IPS-20b (cell line): ENCODE data around the gene NEDD9.

Experiments used
- H3K27ac ChIP-seq: one replicate; pipeline ENCODE4 v1.5.1; 2013; ENCODE audit warnings: low read length
- H3K27me3 ChIP-seq: 2 replicates; pipeline ENCODE4 v1.6.1; 2013; ENCODE audit warnings: mild to moderate bottlenecking, low read length, inconsistent platforms; ENCODE audit not compliant: insufficient read depth
- H3K36me3 ChIP-seq: 2 replicates; pipeline ENCODE4 v1.6.1; 2013; ENCODE audit warnings: low read depth, mild to moderate bottlenecking, inconsistent platforms, low read length, moderate library complexity; ENCODE audit not compliant: insufficient read depth
- H3K4me1 ChIP-seq: 2 replicates; pipeline ENCODE4 v1.6.1; 2013; ENCODE audit warnings: mild to moderate bottlenecking, control low read depth, inconsistent platforms, low read length, moderate library complexity; ENCODE audit not compliant: insufficient read depth
- H3K4me3 ChIP-seq: 2 replicates; pipeline ENCODE4 v1.5.1; 2013; ENCODE audit warnings: mild to moderate bottlenecking, low read length, inconsistent platforms
- H3K9ac ChIP-seq: 2 replicates; pipeline ENCODE4 v1.6.1; 2013; ENCODE audit warnings: low read depth, mild to moderate bottlenecking, inconsistent platforms, low read length, moderate library complexity
- H3K9me3 ChIP-seq: 2 replicates; pipeline ENCODE4 v1.6.1; 2013; ENCODE audit warnings: mild to moderate bottlenecking, low read depth, low read length, inconsistent platforms; ENCODE audit not compliant: insufficient read depth

Gene NEDD9

DNA sequence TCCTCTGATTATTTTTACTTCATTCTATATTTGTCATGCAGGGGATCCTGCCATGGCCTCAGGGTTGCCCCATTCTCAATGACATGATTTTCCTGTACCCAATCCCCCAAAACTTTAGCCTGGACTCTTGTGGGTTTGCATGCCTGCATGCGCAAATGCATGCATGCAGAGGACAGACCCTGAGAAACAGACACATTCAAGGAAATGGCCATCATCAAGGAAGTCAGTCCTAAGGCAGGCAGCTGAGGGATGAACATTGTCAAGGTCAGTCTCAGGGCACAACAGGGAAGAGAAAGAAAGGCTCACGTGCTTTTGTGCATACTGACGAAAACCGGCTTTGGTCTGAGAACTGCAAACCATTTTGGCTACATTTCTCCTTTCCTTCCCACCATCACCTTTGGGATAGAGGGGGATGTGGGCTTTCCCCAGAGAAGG, 13.1 kb downstream of the NEDD9 start:
- Histone ChIP-seq H3K9ac (no peak overlapping the region), H3K4me1 (no peaks in the 10 kb centered on the region; the same call in 1 of the 2 replicates), H3K9me3 (no peaks in the 10 kb centered on the region), H3K4me3 (no peak overlapping the region), H3K27me3 (no peaks in the 10 kb centered on the region), H3K27ac (no peak overlapping the region), H3K36me3 (no peaks in the 10 kb centered on the region)

DNA sequence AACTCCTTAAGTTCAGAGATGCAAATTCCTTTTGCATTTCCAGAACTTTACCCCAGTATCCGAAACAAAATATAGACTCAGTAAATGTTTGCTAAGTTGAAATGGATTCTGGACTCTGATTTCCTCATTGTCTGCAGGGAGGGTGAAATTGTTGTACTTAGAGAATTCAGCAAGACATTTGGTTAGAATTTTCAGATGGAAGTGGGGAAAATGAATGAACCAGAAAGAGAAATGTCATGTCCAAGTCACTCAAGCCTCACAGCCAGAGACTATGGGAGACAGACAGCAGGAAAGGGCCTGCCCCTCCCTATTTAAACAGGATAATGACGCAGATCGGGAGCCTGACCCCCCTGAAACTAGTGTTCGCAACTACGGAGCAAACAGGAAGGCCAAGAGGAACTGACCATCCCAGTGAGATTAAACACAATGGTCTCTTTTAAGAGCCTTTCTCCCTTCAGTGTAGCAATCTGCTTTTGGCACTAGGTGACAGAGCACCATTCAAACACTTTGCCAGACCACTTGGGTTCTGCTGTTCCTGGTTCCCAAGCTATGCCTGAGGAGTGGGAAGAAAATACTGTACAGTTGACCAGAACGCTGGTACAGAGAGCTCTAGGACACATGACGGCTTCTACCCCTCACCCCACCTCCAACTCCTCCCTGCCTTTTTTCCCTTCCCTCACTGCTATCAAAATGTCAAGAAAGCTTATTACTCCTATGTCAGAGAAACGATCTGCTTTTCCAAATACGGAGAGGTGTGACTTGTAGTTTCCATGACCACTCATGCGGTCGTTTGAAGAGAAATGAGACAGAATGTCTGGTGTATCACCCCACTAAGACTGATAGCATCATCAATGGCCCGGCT, 13.7 kb downstream of the NEDD9 start:
- Histone ChIP-seq H3K4me3 (no peak overlapping the region), H3K27me3 (no peaks in the 10 kb centered on the region), H3K9me3 (no peaks in the 10 kb centered on the region), H3K27ac (no peak overlapping the region), H3K36me3 (no peaks in the 10 kb centered on the region), H3K4me1 (no peaks in the 10 kb centered on the region; the same call in 1 of the 2 replicates), H3K9ac (no peak overlapping the region)

DNA sequence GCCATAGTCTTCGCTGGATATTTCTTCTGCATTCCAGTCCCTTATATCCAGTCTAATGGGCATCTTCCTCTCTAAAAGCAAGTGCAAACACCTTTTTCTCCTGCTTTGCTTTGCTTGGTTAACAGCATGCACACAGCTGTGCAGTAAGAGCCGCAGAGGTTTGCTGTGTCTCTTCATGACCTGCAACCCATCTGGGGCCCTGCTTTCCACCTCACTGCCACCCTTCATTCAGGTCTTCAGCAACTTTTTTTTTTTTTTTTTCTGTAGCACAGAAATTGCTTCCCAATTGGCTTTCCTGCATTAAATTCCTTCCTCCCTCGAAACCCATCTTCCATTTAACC, 14.4 kb downstream of the NEDD9 start:
- Histone ChIP-seq H3K27me3 (no peaks in the 10 kb centered on the region), H3K27ac (no peak overlapping the region), H3K9ac (no peak overlapping the region), H3K36me3 (no peaks in the 10 kb centered on the region; the same call in 1 of the 2 replicates), H3K9me3 (no peaks in the 10 kb centered on the region), H3K4me3 (no peak overlapping the region), H3K4me1 (no peaks in the 10 kb centered on the region; the same call in 1 of the 2 replicates)

DNA sequence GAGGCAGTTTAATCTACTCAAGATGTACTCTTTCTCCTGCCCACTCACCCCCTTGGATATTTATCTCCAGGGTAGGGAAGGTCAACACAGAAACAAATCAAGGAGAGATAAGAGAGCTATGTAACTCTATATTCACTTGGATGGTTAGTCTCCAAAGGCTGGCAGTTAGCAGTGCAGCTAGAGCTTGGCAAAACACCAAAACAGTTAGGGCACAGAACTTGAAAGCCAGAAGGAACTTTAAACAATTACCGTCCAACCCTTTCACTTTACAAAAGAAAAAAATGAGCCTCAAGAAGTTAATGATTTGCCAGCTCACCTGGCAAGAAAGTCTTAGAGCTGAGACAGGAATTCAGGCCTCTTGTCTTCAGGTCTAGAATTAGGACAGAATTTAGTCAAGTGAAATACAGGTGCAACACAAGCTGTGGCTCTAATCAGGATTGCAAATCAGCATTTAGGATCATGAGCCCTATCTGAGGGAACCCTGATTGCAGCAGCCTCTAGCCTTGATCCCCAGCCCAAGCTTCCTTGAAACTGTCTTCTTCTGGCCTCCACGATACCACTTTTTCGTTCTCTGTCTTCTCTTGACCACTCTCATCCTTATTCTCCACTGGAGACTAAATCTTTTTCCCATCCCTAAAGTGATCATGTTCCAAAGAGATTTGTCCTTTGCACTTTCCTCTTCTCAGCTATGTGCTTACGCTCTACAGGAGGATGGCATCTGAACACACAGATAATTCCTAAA, 14.9 kb downstream of the NEDD9 start:
- Histone ChIP-seq H3K9me3 (no peaks in the 10 kb centered on the region), H3K27me3 (no peaks in the 10 kb centered on the region), H3K36me3 (no peaks in the 10 kb centered on the region; the same call in 1 of the 2 replicates), H3K4me3 (no peak overlapping the region), H3K27ac (no peak overlapping the region), H3K4me1 (no peaks in the 10 kb centered on the region; the same call in 1 of the 2 replicates), H3K9ac (no peak overlapping the region)

DNA sequence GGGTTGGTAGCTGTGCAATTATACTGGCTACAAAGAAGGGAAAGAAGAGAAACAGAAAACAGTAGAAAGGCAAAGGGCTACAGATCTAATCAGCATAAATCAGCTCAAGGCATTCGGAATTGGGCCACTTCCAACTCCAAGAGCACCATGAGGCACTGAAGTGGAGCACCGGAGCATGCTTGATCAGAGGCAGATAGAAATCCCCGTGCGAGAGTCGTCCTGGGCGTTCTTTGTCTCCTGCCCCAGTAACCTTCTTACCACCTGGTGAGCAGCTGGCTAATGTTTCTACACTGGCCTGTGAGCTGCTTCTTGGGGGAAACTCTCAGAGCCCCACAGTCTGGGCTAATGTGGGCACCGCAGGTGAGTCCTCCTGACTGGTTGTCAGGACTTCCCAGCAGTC, 16.7 kb downstream of the NEDD9 start:
- H3K27ac ChIP-seq, result no peak overlapping the region
- H3K4me3 ChIP-seq, result no peak overlapping the region
- no peaks in the 10 kb centered on the region; the same call in 1 of the 2 replicates for H3K36me3 ChIP-seq
- no peaks in the 10 kb centered on the region for H3K9me3 ChIP-seq
- peaks cover 4% of the 10 kb centered on the region; the same call in 1 of the 2 replicates for H3K4me1 ChIP-seq
- H3K27me3 ChIP-seq, result no peaks in the 10 kb centered on the region
- H3K9ac ChIP-seq, result no peak overlapping the region

DNA sequence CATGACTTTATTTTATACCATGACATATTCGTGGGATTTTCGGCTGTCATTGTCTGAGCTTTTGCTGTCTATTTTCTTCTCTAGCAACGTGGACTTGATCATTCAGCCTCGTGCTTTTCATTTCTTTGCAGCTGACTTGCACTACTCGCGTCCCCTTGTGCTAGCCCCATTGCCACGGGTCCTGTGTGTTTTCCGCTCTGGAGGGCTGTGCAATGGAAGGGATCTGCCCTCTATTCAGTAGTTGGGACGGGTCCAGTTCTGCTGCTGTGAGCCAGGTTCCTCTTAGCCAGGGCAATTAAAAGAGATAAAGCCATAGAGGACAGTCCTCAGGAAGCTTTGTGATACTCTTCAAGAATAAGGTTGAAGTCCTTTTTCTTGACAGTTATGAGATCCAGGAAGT, 17.6 kb downstream of the NEDD9 start:
- no peaks in the 10 kb centered on the region; the same call in 1 of the 2 replicates for H3K36me3 ChIP-seq

DNA sequence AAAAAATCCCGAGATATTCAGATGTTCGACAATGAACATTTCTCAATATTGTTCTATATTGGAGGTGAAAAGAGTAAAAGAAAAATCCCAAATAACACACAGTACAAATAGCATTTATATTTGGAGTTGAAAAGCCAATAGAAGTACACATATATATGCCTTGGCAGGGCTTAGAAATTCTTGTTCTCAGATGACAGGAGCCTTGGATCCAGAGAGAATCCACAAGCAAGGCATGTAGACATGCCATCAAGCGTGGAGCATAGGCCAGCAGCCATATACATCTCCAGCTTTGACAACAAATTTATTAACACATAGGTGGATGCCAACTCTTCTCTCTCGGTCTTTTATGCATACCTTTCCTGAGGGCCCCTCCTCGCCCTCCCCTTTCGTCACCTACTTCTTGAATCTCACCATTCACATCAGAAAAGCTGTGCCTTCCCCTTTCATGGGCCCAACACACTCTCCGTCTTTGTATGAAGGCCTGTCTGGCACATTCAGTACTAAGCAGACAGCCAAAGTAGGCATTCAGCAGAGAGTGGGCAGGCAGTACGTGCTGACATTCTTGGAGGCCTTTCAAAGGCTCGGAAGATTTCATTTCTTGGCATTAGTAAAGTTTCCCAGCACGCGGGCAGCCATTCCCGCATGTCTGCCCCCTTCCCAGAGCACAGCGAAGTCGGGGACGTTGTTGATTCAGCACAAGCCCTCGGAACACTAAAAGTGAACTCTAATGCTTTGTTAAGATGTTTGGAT, 18.2 kb downstream of the NEDD9 start:
- H3K4me1 ChIP-seq, result peaks cover 13% of the 10 kb centered on the region

More for the DNA sequence above, 17.6 kb downstream of the NEDD9 start:
- no peak overlapping the region for H3K27ac ChIP-seq
- H3K4me1 ChIP-seq, result peaks cover 8% of the 10 kb centered on the region; the same call in 1 of the 2 replicates
- H3K9me3 ChIP-seq, result no peaks in the 10 kb centered on the region
- no peak overlapping the region for H3K4me3 ChIP-seq
- H3K9ac ChIP-seq, result no peak overlapping the region
- no peaks in the 10 kb centered on the region for H3K27me3 ChIP-seq

DNA sequence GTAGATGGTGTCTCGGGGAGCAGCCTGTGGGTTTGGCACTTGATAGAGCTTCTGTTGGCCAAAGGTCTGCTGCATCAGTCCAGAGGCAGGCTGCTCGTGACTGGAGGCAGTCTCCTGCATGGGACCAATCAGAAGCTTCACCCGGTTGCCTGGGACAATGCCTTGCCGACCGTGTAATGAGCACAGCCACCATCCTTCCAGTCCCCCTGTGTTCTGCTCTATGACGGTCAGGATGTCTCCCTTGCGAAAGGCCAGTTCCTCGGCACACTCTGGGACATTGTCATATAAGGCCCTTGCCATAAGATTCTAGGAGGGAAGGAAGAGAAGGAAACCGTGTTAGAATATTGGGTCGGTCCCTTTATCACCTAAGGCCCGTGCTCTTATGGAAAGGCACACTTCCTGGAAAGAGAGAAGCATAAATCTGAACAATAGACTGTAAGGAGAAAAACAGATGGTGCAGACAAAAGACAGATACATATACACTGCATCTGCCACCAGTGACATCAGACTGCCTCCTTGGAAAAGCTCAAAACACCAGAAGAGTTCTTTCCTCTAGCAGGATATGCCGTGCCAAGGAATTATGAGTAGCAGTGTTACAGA, 18.9 kb downstream of the NEDD9 start:
- H3K27ac ChIP-seq, result no peak overlapping the region
- no peaks in the 10 kb centered on the region for H3K27me3 ChIP-seq
- no peak overlapping the region for H3K4me3 ChIP-seq
- H3K36me3 ChIP-seq, result no peaks in the 10 kb centered on the region; the same call in 1 of the 2 replicates
- no peak overlapping the region for H3K9ac ChIP-seq
- no peaks in the 10 kb centered on the region for H3K9me3 ChIP-seq
- peaks cover 17% of the 10 kb centered on the region for H3K4me1 ChIP-seq

More for the DNA sequence above, 18.2 kb downstream of the NEDD9 start:
- no peak overlapping the region for H3K27ac ChIP-seq
- H3K9me3 ChIP-seq, result no peaks in the 10 kb centered on the region
- no peaks in the 10 kb centered on the region; the same call in 1 of the 2 replicates for H3K36me3 ChIP-seq
- no peak overlapping the region for H3K9ac ChIP-seq
- no peaks in the 10 kb centered on the region for H3K27me3 ChIP-seq
- H3K4me3 ChIP-seq, result no peak overlapping the region

DNA sequence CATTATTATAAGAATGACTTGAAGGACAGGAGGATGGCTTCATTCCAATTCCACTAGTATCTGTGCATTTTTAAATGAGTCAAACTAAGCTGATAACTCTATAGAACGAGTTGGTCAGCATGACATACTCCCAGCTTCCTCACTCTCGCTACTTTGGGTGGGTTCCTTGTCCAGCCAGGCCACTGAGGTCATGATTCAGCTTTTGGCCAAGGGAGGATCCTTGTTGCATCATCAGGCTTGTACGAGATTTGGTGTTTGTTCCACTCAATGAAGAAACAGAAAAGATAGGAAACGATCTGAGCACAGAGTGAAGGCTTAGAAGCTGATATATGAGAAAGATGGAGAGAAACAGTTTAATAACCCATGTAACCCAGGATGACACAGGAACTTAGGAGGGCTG, 19.8 kb downstream of the NEDD9 start:
- H3K36me3 ChIP-seq, result no peaks in the 10 kb centered on the region; the same call in 1 of the 2 replicates
- H3K4me1 ChIP-seq, result peaks cover 17% of the 10 kb centered on the region
- no peaks in the 10 kb centered on the region for H3K27me3 ChIP-seq
- no peak overlapping the region for H3K9ac ChIP-seq
- no peaks in the 10 kb centered on the region for H3K9me3 ChIP-seq
- H3K27ac ChIP-seq, result no peak overlapping the region
- H3K4me3 ChIP-seq, result no peak overlapping the region

DNA sequence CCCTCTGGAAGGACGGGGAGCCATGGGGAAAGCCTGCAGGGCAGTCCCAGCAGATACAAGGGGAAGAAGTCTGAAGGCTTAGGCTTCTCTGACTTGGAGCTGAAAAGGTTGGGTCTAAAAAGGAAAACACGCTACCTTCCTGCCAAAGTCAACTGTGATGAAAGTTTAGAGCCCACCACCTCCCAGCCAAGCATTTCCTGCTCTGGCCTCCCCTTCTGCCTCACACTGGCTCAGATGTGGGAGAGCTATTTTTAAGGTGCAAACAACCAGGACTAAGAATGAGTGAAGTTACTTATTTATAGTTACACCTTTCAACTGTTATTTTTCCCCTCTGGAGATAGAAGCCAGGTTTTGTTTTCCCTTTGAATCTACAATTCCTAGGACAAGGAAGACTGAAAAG, 21.2 kb downstream of the NEDD9 start:
- H3K9ac ChIP-seq, result no peak overlapping the region
- no peaks in the 10 kb centered on the region for H3K27me3 ChIP-seq
- no peak overlapping the region for H3K4me3 ChIP-seq
- no peak overlapping the region for H3K27ac ChIP-seq
- peaks cover 17% of the 10 kb centered on the region for H3K4me1 ChIP-seq
- no peaks in the 10 kb centered on the region; the same call in 1 of the 2 replicates for H3K36me3 ChIP-seq
- H3K9me3 ChIP-seq, result no peaks in the 10 kb centered on the region
